GM18951 (cell line): ENCODE results near the gene FAM78A.
A peak's percentile ranks its signal among the peaks of the same experiment; 100 is the strongest.

Source experiments
- POLR2A ChIP-seq: IDR thresholded peaks from 4 replicates; pipeline ENCODE4 v1.6.1; 2011; ENCODE audit warnings: mild to moderate bottlenecking; ENCODE audit not compliant: insufficient read length, insufficient read depth; ENCODE audit errors: extremely low read depth
- in situ Hi-C: fragments of 300-500 bp; cut with MboI; formaldehyde crosslinking; loops from one replicate; pipeline ENCODE4 v1.12.0; 2022; ENCODE audit warnings: low sequenced_read_pairs, mixed read lengths, inconsistent platforms; ENCODE audit not compliant: unreplicated experiment

FAM78A gene

GRCh38 chr9:131281119-131281965, 5.0 kb upstream of the FAM78A start:
- in situ Hi-C loops = no loop called here
- no peak for TF ChIP-seq POLR2A

GRCh38 chr9:131280660-131281059, 4.3 kb upstream of the FAM78A start:
- no peak for TF ChIP-seq POLR2A
- in situ Hi-C loops = no loop called here

- in situ Hi-C loops = no loop called here
- no peak for TF ChIP-seq POLR2A
These were observed 3.7 kb upstream of the FAM78A start for GRCh38 chr9:131279863-131280570.

- TF ChIP-seq POLR2A = no peak
- in situ Hi-C loops = no loop called here
These were observed 3.0 kb upstream of the FAM78A start for GRCh38 chr9:131279196-131279862.

- in situ Hi-C loops = no loop called here
- TF ChIP-seq POLR2A = no peak
These were observed 2.4 kb upstream of the FAM78A start for GRCh38 chr9:131278702-131279111.

- peak; percentile 50 for TF ChIP-seq POLR2A
- in situ Hi-C loops = no loop called here
These were observed 1.8 kb upstream of the FAM78A start for GRCh38 chr9:131277910-131278701.

GRCh38 chr9:131277287-131277909, 1.1 kb upstream of the FAM78A start:
- in situ Hi-C loops = no loop called here

GRCh38 chr9:131276891-131277286, 579 bp upstream of the FAM78A start:
- TF ChIP-seq POLR2A = peak; percentile 40
- in situ Hi-C loops = no loop called here

More at GRCh38 chr9:131277287-131277909, 1.1 kb upstream of the FAM78A start:
- no peak for TF ChIP-seq POLR2A

GRCh38 chr9:131275332-131276093, 797 bp downstream of the FAM78A start:
- TF ChIP-seq POLR2A = peak; percentile 29
- in situ Hi-C loops = no loop called here

GRCh38 chr9:131274674-131275331, 1.5 kb downstream of the FAM78A start:
- in situ Hi-C loops = no loop called here

More at GRCh38 chr9:131274674-131275331, 1.5 kb downstream of the FAM78A start:
- peak; percentile 53 for TF ChIP-seq POLR2A
